Measurements from ENCODE around the gene KLF12.

Gene KLF12

GRCh38 chr13:74154981-74155380 is 20.8 kb upstream of the KLF12 start:
- CTCF ChIA-PET, result no interaction called here
- POLR2A ChIA-PET (ENCODE audit: low non-redundant PET), result no interaction called here

GRCh38 chr13:74153316-74153715 is 19.1 kb upstream of the KLF12 start:
- CTCF ChIA-PET, result no interaction called here
- DNase-seq (ENCODE audit: low spot score), result no peak
- POLR2A ChIA-PET (ENCODE audit: low non-redundant PET), result no interaction called here
- TF ChIP-seq CTCF (conservative IDR thresholded peaks at IDR 0.05; ENCODE audit: low read depth), result no peak
- no peak overlapping the region for H3K27ac ChIP-seq

More at GRCh38 chr13:74154981-74155380, 20.8 kb upstream of the KLF12 start:
- H3K27ac ChIP-seq, result no peak overlapping the region
- no peak for TF ChIP-seq CTCF (conservative IDR thresholded peaks at IDR 0.05; ENCODE audit: low read depth)
- no peak for DNase-seq (ENCODE audit: low spot score)

- ChIA-PET POLR2A (ENCODE audit: low non-redundant PET) (no interaction called here), CTCF (interaction anchor here (0.7 kb wide), 1 partner anchor 125 kb away, joined by 5 read pairs; no protein-coding TSS in a partner anchor)
- no peak for DNase-seq (ENCODE audit: low spot score)
- no peak overlapping the region for H3K27ac ChIP-seq
- TF ChIP-seq CTCF (conservative IDR thresholded peaks at IDR 0.05; ENCODE audit: low read depth), result no peak
Measured at GRCh38 chr13:74151859-74152258, 17.7 kb upstream of the KLF12 start.

GRCh38 chr13:74148352-74148751 is 14.1 kb upstream of the KLF12 start:
- CTCF ChIA-PET, result no interaction called here
- H3K27ac ChIP-seq, result no peak overlapping the region
- POLR2A ChIA-PET (ENCODE audit: low non-redundant PET), result no interaction called here
- no peak for DNase-seq (ENCODE audit: low spot score)
- no peak for TF ChIP-seq CTCF (conservative IDR thresholded peaks at IDR 0.05; ENCODE audit: low read depth)

GRCh38 chr13:74145249-74145975 is 11.2 kb upstream of the KLF12 start:
- TF ChIP-seq CTCF (conservative IDR thresholded peaks at IDR 0.05; ENCODE audit: low read depth), result no peak
- POLR2A ChIA-PET (ENCODE audit: low non-redundant PET), result no interaction called here
- H3K27ac ChIP-seq, result no peak overlapping the region
- DNase-seq (ENCODE audit: low spot score), result no peak
- CTCF ChIA-PET, result no interaction called here

- H3K27ac ChIP-seq, result no peak overlapping the region
- CTCF ChIA-PET, result no interaction called here
- TF ChIP-seq CTCF (conservative IDR thresholded peaks at IDR 0.05; ENCODE audit: low read depth), result no peak
- POLR2A ChIA-PET (ENCODE audit: low non-redundant PET), result no interaction called here
- no peak for DNase-seq (ENCODE audit: low spot score)
Measured at GRCh38 chr13:74144269-74144668, 10.1 kb upstream of the KLF12 start.

Measured in RWPE1 (cell line).